Activated T-cell treated with anti-CD3 and anti-CD28 coated beads for 1 hour (primary cell): ENCODE measurements around the gene ARID1B.

ENCODE experiments used
- DNase-seq: peaks from one replicate; pipeline ENCODE4 v3.0.0-alpha.2; 2020; ENCODE audit warnings: low read depth

The ARID1B gene

DNA sequence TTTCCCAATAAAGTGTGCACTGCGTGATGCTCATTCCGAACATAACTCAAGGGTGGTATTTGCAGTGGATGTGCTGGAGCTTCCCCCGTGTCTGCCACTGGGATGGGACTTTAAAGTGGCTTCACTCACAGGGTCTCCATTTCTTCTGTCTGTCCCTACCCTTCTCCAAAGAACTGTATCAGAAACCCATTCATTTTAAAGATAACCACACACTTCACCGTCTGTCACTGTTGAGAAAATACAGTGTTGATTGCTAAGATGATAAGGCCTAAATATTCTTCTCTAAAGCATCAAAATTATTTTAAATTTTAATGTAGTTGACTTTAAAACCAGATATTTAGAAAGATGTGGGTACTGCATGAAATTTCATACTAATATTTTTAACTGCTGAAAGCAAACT lies 384.7 kb downstream of the ARID1B start:
- no peak for DNase-seq

DNA sequence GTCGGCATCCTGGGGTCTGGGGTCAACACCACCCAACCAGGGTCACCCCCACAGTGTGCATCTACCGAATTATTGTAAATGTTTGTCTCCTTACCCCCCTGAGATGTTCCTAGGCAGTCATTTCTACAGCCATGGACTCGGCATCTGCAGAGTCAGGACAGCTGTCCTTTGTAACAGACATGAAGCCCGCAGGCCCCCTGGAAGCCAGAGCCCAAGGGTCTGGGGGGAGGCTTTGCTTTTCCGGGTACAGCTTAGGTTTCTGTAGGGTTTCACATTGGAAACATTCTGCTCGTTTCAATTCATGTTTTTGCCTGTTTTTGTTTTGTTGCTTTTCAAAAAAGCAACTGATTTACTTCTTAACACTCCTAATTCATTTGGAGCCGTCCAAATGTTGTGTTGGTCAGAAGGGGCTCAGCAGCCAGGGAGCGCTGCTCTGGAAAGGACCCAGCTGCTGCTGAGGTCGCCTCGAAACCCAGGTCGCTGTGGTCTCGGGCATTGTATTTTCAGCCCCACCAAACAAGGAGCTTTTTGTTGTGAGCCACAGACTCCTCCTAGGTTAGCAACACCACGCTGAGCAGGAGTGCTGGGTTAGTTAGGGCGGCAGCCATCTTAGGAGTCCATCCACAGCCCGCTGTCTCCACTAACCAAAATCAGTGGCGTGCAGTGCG lies 385.7 kb downstream of the ARID1B start:
- no peak for DNase-seq

DNA sequence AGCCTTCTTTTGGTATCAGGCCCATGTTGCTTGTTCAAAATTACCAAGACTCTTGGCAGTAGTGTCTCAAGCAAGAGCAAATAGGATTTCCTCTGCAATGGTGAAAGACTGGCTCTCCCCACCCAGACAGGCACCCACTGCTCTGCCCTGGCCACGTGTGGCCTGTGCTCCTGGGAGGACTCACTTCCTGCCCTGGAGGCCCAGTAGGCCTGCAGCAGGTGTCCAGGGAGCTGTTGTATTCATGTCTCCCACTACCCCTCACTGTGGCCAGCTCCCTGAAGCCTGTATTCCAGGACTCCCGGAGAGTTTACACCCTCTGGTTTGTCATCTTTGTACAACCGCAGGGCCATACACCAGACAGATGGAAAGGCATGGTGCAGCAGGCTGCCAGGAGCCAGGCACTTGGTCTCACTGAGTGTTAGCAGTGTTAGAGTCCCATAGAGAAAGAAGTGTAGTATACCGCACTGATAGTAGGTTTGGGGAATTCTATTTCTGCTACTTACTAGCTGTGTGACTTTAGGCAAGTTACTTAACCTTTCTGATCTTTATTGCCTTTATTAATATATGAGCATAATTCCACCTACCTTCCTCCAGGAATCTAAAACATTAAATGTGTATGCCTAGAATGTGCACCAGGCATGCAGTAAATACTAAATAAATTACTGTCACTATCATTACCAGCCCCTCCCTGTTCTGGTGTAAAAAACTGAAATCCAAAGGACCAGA lies 386.4 kb downstream of the ARID1B start:
- no peak for DNase-seq

DNA sequence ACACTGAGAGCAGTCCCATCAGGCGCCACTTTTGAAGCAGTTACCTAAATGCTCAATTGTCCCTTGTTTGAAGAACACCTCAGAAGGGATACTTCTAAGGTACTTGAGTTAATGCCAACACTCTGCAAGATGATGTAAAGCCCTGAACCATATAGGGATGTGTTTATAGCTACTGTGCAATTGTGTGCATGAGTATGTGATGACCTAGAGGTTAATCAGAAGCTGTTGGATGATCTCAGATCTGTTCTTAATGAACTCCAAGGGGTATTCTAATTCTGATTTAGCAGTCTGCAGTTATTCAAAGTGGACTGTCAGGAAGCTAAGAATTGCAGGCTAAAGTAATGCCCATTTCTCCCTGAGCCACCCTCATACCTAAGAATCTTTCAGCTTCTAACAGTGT lies 387.8 kb downstream of the ARID1B start:
- DNase-seq, result no peak

DNA sequence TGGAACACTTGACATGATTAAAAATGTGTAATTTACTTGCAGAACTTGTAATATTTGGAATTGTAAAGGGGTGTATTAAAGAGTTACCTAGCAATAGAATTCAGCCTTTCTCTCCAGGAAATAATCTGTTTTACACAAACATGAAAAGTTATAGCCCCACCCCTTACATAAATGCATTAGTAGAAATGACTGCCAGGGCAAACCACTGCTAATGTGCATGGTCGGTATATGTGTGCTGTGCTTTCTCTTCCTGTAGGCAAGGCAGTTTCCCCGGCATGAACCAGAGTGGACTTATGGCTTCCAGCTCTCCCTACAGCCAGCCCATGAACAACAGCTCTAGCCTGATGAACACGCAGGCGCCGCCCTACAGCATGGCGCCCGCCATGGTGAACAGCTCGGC lies 389.6 kb downstream of the ARID1B start:
- no peak for DNase-seq

DNA sequence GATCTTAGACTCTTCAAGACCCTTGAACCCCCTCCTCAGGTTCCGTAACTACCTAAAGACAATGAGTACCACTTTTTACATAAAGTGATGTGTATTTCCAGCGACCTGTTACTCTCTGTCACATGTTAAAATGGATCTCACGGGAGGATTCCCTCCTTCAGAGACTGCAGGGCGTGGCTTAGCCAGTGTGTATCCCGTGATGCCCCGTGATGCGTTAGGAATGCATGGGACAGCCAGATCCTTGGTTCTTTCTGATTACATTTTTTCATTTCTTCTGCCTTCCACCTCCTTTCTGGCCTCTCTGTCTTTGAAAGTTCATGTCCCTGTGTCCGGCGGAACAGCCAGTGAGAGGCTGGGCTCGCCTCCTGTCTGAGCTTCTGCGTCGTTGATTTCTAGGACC lies 390.7 kb downstream of the ARID1B start:
- no peak for DNase-seq

DNA sequence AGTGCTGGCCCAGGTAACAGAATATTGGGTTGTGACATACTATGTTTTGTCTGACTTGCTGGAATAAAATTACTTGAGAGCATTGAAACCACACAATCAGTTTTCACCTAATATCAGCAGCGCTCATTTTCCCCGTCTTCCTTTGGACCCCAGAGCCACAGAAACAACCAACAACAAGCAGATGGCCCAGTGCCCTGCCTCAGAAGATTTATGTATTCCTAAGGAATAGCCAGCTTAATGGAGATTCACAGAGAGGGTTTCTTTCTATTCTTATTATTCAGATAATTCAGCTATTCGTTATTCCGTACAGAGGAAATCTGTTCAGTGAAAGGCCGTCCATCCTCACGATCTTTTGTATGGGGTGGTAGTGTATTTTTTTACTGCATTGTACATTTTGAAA lies 391.3 kb downstream of the ARID1B start:
- no peak for DNase-seq

DNA sequence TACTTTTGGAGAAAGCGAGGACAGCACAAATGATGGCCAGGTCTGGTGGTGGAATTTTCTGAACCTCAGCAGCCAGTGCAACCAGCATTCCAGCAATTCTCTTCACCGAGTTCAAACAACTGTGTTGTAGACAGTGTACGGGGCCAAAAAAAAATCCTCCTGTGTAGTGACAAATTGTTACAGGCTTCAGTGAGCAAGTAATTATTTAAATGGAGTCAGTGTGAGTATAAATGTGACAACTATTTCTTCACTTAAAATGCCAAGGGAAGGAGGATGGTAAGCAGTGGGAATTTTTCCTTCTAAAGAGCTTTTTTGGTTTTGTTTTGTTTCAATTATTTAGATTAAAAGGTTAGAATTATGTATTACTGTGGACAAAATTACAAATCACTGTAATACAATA lies 392.0 kb downstream of the ARID1B start:
- no peak for DNase-seq

DNA sequence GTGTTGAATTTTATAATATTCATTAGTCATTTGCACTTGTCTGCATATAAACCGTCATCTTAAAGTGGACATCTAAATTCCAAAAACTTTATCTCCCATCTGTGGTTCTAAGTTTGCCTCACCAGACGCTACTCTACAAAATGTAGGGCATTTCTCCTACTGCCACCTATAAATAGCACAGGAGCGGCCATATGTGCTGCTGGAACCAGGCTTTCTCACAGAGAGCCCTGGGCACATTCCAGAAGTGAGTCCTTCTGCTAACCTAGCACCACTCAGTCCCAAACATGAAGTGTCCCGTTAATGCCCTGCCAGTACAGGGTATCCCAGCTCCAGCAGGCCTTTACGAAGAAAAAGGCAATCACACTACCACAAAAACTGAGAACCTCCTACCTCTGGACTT lies 392.5 kb downstream of the ARID1B start:
- no peak for DNase-seq

DNA sequence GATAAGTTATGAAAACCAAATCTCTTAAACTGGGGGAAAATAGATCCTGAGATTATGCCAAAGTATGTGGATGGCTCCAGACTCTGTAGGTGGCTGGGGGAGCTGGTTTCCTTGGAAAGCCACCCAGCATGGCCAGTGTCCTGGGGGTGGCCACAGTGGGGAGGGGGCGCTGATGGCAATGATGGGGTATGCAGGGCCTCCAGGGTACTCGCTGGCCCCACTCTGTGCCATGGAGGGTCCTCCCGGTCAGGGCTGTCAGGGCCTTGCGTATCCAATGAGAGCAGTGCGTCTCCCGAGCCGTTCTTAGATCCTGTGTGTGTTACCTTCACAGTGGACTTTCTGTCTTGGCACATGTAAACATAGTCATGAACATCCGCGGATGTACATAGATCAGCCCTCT lies 393.4 kb downstream of the ARID1B start:
- no peak for DNase-seq

DNA sequence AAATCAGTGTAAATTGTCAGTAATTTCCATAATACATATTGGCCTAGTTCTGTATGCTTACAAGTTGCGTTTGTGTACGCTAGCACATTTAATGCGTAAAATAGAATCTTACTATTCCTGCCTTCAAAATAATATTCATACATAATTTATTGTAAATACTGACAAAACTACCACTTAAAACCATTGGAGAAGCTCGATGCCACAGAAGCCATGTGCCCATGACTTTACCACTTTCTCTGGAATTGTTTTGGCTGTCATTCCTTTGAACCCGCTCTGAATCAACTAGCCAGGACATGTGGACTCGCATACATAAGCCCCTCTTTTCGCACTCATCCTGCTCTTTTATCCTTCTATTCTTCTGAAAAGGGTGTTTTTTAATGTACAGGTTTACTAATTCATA lies 394.6 kb downstream of the ARID1B start:
- no peak for DNase-seq

DNA sequence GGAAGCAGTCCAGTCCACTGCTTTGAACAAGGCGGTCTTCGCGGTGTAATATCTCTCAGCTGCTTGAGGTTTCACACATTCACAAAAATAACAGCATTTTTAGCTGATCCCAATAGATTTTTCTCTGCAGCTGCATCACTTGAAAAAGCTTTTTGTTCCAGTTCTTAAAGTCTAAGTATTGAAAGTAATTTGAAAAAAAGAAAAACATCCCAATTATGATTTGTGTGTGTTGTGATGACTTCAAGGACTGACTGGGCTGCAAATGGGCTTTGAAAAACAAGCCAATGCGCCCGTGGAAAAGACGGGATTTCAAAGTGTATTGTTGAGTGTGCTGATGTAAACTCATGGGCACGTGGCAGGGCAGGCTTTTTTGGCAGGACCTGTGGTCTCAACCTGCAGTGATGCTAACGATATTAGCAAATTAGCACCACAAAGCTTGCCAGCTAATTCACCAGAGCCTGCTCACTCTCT lies 395.1 kb downstream of the ARID1B start:
- no peak for DNase-seq

DNA sequence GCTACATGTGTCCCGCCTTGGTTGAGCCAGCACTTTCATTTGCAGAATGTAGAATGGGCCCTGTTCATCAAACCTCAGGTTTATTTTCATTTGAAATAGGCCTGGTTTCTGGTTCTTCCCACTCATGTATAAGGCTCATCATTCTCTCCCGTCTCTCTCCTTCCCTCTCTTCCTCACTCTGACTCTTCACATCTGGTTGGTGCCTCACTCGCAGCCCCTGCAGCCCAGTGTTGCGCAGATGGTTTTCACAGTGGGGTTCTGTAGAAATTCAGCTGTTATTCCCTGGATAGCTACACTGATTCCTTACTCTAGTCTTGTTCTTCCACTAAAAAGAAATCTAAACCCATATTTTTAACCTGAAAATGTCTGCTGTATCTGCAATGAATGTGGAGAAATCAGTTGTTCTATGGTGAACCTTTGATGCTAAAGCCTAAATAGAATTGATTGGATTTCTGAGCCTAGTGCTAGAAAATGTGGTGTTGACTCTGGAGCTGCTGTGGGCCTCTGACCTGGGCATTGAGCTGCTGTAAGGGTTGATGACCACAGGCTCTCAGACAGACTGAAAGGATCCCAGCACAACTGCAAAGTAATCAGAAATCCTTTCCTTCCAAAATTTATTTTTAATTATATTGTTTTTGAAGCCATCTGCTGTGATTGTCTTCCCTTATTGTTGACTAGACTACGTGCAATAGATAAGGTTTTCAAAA lies 395.8 kb downstream of the ARID1B start:
- DNase-seq, result no peak

DNA sequence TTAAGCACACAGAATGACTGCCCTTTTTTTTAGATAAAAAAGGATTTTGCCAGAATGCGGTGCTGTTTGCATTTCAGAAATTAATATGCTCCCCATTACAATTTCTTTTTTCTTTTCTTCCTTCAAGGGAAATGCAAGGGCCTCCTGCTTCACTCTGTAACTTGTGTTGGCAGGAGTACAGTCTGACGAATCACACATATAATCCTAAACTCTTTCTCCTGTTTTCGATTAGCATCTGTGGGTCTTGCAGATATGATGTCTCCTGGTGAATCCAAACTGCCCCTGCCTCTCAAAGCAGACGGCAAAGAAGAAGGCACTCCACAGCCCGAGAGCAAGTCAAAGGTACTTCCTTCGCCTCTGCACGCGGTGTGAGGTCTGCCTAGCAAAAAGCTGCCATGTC lies 396.6 kb downstream of the ARID1B start:
- DNase-seq, result no peak

DNA sequence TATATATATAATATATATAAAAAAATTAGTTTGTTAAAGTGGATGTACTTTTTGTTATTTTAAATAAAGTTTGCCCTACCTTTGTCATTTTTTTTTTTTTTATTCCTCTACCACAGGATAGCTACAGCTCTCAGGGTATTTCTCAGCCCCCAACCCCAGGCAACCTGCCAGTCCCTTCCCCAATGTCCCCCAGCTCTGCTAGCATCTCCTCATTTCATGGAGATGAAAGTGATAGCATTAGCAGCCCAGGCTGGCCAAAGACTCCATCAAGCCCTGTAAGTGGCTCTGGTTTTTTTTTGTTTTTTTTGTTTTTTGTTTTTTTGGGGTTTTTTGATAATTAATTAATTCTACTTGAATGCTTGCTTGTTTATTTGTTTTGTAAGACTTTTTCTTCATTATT lies 397.6 kb downstream of the ARID1B start:
- no peak for DNase-seq

DNA sequence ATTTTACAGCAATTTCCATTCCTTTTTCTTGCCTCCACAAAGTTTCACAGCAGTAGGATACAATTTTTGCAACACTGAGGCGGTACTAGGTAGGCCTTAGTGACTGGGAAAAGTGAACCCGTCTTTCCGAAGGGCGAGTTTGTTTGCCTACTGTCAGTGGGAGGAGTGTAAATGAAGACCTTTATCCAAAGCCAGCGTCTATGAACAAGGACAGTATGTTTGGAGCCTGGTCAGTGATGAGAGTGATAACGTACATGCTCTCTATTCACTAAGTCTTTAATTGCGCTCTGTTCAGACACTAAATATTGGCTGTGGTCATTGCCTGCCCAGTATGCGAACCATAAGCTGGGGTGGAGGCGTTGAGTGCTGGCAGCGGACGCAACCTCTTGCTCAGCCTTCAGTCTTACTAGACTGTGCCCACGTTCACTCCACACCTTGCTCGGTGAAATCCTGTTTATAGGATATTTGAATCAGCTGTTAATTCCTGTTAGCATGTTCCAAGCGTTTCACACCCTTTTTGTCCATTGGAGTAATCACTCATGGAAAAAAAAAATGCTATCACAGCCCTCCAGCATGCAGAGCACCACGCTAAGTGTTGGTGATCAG lies 400.7 kb downstream of the ARID1B start:
- no peak for DNase-seq

DNA sequence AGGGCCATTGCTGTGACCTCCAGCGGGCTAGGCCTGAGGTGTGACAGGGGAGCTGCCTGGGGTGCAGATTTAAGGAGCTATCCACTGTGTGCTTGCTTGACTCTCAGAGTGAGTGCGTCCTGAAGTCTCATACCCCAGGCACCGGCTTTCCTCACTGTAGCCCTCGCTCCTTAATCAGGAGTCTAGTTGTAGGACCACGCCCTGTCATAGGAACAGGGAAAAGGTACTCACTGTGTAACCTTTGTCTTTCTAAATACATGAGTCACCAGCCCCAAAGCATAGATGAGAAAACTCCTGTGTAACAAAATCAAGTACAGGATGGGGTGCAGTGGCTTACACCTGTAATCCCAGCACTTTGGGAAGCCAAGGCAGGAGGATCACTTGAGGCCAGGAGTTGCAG lies 404.5 kb downstream of the ARID1B start:
- no peak for DNase-seq

DNA sequence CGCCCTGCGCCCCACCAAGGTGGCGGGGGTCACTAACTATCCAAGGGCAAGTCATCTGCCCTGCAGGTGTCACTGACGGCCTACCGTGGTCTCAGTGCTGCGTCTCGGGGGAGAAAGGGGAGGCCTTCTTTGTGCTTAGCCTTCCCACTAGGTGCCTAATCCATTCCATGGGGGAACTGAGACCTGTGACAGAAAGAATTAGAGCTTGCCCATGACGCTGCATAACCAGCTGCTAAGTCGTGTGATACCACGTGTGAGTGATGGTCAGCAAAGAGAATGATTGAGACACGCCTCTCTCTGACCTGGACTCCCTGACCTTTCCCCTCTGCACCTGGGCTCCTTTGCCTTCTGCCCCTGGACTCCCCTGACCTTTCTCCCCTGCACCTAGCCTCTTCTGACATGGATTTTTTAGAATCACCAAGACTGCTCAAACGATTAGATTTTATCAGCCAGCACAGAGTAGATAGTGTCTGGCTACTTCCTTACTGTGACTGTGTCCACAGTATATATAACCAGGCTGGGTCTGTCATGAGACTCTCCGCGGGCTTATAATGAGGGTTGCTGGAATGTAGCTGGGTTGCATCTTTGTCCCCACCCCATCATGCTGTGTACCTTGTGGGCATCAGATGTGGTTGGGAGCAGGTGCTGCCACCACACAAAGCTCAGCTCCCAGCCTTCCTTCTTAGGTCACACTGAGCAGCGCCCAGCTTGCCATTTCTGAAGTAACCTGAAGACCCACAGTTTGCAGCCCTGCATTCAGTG lies 405.5 kb downstream of the ARID1B start:
- no peak for DNase-seq

DNA sequence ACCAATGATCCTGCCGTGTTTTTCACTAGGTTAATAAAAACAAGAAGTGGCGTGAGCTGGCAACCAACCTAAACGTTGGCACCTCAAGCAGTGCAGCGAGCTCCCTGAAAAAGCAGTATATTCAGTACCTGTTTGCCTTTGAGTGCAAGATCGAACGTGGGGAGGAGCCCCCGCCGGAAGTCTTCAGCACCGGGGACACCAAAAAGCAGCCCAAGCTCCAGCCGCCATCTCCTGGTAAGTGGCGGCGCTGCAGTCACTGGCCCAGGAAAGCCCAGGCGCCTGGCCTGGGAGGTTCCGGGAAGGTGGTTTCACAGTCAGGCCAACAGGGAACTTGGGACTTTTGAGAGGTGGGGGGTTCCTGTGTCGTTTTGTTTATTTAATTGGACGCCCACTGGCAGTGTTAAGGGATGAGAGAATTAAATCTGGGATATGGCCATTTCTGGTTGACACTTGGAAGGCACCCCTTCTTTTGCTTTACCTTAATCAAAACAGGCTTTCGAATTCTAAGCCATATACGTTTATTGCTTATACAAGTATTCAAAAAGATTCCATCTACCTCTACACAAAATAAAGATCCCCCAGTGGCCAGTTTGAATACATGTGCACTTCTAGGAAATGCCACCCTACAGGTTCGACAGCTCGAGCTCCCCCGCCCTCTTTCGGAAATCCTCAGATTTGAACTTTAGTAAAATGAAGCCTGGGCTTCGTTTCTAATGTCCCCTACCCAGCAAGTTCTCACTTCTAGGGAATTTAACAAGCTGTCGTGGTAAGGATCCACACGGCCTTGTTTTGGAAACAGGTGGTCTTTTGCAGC lies 407.2 kb downstream of the ARID1B start:
- peak; percentile 47 for DNase-seq

DNA sequence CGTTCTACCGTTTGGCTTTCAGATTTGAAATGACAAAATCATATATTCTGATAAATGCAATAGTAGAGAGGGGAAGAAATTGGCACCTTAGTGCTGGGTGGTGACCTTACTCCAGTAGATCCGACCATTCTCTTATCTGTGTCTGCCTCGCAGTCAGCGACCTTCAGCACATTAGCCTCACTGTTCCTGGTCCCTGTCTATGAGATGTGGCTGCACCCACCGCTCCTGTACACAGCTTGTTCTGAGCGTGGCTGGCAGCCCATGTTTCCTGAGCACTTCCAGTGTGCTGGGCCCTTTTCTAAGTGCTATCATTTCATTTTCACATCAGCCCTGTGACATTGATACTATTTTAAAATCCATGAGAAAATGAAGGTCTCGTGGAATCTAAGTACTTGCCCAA lies 408.0 kb downstream of the ARID1B start:
- DNase-seq, result no peak

DNA sequence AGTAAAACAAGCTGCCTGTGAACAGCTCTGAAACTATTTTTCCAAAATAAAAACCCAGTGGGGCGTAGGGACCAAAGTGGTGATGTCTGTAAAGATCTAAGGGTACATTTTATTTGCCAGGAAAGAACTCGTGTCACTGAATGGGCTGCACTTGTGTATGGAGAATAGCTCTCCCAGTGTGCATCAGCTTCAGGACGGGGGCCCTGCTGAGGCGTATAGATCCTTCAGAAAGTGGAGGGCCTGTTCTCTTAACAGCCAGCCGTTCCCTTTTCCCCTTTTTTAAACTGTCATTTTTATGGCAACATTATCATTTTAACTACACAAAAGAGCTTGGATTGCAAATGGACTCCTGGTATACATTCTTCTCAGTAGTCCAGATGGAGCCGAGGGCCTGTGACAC lies 408.8 kb downstream of the ARID1B start:
- DNase-seq, result no peak
